ENCODE data around the gene TUFT1.

Gene TUFT1

DNA sequence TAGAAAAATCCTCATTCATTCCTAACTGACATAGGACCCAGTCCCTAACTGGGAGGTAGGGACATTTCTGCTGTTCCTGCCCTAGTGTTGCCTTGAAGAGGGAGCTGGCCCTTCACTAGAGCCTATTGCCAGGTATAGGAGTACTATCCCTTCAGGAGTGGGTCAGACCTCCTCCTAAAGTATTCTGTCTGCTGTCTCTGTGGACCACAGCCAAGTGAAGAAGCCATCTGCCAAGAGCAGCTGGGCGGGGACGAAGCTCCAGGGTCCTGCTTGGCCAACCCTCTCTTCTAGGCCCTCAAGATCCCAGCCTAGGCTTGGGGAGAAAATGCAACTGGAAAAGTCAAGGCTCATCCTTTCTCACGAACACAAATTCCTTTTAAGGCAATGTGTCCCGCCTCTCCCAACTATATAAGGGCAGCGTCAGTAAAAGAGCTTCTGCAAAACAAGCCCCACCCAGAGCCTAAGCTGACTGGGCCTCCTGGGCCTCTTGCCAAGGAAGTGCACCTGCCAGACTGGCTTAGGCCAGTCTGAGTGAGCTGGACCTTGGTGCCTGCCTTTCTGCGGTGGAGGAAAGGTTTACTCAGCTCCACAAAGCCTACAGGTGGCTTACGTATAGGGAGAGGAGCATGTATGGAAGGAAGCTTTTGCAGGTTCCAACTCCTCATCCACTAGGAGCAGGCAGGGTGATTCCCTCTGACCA is 638 bp upstream of the TUFT1 start:
- DNase-seq (ENCODE audit: low spot score), result peak; percentile 34

DNA sequence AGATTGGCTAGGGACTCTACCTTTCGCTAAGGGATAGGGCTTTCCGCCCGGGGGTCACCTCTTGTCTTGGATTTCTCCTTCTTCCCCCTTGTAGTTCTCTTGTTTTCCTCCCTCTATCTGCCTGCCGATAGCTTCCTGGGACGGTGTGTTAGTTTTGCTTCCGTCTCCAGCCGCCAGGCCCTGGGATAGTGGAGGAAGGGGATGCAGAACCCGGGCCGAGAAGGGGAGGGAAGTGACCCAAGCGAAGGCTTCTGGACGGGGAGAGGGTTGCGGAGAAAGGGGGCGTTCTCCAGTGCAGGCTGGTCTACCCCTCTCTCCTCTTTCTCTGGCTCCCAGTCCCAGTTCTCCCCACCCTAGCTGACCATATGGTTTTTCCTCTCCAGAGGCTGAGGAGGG is 871 bp downstream of the TUFT1 start:
- no peak for DNase-seq (ENCODE audit: low spot score)

DNA sequence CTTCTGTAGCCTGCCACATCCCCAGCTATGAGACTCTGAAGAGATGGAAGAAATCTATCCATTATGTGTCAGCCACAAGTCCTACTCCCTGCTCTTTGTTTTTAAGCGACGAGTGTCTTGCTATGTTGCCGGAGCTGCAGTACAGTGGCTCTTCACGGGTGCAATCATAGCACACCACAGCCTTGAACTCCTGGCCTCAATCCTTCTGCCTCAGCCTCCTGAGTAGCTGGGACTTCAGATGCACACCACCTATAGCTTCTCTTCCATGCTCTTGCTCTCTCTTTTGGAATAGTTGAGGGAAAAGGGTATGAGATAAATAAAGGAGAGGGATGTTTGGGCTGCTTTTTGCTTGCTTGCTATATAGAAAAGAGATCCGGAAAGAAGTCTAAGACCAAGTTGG is 1.6 kb downstream of the TUFT1 start:
- no peak for DNase-seq (ENCODE audit: low spot score)

DNA sequence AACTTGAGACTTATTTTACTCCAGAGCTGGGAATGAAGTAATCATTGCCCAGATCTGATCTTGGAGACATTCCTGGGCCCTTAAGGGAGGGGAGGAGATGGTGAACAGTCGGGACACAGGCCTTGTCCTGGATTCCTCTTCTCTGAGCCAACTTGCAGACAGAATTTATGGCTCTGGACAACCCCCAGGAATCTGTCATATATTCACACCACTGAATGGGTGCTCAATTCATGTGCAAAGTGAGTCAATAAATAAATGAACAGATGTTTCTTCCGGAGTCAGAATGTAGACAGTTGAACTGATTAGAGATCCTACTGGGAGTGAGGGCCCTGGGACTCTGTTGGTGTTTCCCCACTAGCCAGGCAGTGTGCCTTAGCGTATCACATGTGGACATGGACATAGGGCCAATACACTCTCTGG is 2.6 kb downstream of the TUFT1 start:
- no peak for DNase-seq (ENCODE audit: low spot score)

DNA sequence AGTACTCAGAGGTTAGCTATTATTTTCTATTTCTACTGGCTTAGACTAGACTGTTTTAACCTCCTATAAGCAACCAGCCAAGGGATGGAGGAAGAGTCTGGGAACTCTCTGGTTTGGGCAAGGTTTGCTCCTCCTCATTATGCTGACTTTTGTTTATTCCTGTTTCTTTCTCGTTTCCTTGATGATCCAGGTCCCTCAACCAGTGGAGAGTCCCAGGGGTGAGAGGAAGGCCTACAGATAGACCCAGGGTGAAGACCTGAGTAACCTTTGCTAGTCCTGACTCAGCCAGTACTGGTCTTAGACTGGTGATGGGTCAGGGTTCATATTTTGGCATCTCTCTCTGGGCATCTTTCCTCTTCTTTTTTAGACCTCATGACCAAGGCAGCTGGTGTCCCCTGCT is 5.4 kb downstream of the TUFT1 start:
- DNase-seq (ENCODE audit: low spot score), result no peak

DNA sequence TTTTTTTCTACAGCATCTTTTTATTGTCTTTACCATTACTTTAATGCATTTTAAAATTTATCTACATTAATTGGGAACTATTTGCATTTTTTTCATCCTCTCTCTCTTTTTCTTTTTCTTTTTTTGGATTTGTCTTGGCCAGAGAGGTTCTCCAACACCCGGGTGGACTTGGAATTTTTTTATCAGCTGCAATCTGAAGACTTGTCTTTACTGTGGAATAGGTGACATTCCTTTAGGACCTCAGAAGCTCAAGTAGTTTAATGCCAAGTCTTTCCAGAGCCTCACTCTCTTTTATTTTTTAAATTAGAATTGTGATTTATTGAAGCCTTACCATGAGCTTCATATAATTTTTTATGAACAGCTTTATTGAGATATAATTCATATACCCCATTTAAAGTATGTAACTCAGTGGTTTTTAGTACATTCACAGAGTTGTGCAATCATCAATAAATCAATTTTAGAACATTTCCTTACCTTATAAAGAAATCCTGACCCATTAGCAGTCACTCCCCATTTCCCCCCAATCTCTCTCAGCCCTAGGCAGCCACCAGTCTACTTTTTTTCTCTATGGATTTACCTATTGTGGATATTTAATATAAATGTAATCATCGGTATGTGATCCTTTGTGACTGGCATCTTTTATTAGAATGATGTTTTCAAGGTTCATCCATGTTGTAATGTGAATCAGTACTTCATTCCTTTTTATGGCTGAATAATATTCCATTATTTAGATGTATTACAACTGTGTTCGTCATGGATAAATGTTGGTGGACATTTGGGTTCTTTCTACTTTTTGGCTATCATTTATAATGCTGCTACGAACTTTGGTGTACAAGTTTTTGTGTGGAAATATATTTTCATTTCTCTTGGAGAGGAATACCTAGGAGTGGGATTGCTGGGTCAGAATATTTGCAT is 6.2 kb downstream of the TUFT1 start:
- DNase-seq (ENCODE audit: low spot score), result no peak

DNA sequence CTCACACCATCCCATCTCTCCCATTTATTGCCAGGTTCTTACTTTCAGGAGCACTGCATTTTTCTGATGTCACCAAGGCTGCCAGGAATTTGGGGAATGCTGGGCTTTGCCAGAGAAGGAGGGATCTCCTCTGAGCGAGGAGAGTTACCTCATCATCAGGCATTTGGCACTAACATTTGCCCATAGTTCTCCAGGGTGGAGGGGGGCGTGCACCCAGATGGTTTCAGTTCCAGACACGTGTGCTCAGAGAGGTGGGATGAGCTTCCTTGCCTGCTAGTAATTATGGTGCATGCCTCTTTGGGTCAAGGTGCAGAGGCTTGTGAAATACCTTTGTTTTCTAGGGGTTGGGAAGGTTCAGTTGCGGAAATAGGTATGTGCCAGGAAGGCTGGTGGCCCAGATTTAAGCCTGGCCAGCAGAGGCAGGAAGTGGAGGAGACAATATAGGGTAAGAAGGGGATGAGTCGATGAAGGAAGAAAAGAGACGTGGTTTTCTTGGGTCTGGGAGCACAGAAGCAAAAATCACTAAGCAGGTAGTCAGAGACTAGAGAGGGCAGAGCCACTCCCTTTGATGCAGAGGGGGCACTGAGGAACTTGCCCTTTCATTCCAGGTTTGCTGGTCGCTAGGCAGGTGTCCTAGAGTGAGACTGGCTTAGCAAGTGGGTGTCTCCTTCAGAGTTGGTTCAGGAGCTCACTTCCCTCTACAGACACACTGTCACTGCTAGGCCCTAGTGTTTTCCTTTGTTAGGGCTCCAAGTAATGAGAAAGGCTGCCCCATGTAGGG is 7.2 kb downstream of the TUFT1 start:
- no peak for DNase-seq (ENCODE audit: low spot score)

DNA sequence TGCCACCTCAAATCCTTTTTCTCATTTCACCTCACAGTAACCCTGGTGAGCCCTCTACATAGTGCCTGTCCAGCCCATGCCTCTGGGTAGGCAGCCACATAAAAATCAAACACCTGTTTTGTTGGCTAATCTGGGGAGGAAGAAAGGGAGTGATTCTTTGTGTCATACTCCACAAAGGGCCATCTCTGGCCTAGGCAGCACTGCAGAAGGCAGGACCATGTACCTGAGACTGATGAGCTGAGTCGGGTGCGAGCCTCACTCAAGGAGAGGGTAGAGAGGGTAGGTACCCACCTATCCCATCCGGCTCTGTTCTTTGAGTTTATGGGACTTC is 7.8 kb downstream of the TUFT1 start:
- no peak for DNase-seq (ENCODE audit: low spot score)

DNA sequence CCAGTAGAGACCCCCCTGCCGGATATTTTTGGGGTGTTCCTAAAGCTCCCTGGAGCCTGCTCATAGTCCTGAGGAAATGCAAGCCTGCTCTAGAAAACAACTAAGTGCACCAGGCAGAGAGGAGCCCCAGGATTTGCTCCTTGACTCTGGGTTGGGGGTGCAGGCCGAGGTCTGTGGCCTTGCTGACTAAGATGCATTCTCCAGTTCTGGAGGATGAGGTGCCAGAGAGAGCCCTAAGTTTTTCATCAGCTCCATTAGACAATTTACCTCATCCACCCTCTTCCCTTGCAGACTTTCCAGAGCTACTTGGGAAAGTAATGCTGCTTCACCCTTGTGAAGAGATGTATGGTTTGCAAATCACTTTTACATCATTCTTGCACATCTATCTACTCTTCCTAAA is 9.1 kb downstream of the TUFT1 start:
- no peak for DNase-seq (ENCODE audit: low spot score)

DNA sequence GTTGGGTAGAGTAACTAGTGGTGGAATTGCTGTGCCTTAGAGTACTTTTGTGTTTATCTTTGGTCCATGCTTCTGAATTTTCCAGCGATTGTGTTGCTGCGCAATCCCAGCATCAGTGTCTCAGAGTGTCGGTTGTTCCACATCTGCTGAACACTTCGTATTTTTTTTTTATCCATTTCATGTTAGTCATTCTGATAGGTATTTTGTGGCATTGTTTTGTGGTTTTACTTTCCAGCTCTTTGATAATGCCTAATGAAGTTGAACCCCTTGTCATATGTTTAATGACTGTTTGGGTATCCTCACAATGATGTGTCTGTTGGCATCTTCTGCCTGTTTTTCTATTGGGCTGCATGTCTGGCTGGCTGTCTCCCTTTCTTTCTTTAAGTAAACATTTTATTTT is 13.6 kb downstream of the TUFT1 start:
- no peak for DNase-seq (ENCODE audit: low spot score)

DNA sequence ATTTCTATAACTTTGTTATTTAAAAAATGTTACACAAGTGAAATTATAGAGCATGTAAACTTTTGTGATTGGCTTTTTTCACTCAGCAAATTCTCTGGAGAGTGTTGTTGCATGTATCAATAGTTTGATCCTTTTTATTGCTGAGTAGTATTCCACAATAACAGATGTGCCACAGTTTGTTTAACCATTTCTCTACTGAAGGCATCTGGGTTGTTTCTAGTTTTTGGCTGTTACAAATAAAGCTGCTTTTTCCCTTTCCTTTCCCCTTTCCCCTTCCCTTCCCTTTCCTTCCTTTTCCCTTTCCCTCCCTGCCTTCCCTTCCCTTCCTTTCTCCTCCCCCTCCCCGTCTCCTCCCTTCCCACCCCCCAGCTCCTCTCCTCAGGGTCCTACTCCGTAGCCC is 15.9 kb downstream of the TUFT1 start:
- DNase-seq (ENCODE audit: low spot score), result no peak

DNA sequence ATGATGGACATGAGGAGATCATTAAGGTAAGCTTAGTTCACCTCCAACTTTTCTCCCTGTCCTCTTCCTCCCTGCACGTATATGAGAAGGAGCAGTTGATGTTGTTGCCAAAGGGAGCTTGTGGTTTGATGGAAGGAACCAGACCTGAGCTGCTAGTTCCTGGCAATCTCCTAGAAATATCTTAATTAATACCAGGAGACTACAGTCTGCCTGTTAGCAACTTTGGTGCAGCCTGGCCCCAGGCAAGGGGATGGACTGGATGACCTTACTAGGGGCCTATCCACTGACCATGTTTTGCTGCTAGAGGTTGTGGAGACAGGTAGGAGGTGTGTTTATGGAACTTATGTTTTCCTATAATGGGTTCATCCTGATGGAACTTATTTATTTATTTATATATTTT is 22.6 kb downstream of the TUFT1 start:
- DNase-seq (ENCODE audit: low spot score), result no peak

DNA sequence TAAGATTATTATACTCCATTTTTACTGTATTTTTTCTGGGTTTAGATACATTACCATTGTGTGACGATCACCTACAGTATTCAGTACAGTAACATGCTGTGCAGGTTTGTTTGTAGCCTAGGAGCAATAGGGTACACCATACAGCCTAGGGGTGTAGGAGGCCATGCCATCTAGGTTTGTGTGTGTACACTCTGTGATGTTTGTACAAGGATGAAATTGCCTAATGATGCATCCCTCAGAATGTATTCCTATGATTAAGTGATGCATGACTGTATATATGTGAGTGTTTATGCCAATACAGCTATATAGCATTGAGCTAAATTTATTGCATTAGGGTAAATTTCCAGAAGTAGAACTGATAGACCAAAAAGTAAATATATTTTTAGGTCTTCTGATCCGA is 23.3 kb downstream of the TUFT1 start:
- DNase-seq (ENCODE audit: low spot score), result no peak

DNA sequence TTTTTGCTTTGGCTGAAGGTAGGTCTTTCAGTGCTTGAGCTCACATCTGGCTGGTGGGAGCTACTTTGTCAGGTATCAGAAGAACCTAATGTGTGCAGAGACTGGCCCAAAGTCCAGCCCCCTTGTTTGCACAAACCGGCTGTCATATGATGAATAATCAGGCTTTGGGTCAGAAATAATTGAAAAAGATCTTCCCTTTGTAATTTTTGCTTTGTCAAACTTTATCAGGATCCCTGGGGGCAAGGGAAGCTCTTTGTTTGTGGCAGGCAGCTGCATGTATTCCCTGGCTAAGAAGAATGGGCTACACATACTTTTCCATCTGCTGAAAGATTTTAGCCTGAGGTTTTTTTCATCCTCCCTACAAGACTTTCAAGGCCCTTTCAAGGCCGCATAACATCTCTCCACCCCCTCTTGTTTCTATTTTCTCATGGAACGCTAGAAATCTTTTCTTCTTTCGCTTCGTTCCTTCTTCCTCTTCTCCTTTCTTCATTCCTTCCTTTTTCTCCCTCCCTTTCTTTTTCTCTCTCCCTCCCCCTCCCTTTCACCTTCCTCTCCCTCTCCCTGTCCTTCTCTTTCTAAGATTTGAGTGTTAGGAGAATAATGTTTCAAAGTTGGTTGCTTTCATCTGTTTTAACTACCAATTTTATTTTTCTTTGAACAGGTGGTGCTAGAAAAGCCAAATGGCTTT is 25.5 kb downstream of the TUFT1 start:
- DNase-seq (ENCODE audit: low spot score), result no peak

DNA sequence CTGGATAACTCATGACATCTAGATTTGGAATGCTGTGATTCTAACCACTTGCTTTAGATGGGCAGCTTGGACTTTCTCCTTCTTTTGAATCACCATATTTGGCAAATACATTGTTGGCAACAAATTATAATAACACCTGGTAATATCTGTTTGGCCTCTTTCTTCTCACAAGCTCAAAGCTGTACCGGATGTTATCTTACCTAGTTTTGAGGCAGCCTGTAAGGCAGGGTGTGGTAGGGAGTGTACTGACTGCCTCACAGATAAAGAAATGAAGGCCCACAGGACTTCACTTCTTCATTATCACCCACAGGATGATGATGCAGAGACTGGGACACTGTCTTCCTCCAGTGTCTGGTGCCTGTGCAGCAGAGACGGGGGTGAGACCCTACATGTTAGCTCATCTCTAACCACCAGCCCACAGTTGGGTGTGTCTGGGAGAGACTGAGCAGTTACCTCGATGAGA is 28.5 kb downstream of the TUFT1 start:
- DNase-seq (ENCODE audit: low spot score), result peak; percentile 55

DNA sequence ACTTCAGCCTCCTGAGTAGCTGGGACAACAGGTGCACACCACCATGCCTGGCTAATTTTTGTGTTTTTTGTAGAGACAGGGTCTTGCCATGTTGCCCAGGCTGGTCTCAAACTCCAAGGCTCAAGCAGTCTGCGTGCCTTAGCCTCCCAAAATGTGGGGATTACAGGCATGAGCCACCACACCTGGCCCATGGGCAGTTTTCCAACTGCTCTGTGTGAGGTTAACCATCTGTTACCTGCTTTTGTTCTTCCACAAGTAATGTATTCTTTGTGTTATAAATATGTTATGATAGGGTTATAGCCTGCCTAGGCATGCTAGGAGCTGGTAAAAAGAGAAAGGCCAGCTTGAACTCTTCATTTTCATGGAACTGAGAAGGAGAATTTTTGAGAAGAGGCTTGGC is 30.7 kb downstream of the TUFT1 start:
- no peak for DNase-seq (ENCODE audit: low spot score)

DNA sequence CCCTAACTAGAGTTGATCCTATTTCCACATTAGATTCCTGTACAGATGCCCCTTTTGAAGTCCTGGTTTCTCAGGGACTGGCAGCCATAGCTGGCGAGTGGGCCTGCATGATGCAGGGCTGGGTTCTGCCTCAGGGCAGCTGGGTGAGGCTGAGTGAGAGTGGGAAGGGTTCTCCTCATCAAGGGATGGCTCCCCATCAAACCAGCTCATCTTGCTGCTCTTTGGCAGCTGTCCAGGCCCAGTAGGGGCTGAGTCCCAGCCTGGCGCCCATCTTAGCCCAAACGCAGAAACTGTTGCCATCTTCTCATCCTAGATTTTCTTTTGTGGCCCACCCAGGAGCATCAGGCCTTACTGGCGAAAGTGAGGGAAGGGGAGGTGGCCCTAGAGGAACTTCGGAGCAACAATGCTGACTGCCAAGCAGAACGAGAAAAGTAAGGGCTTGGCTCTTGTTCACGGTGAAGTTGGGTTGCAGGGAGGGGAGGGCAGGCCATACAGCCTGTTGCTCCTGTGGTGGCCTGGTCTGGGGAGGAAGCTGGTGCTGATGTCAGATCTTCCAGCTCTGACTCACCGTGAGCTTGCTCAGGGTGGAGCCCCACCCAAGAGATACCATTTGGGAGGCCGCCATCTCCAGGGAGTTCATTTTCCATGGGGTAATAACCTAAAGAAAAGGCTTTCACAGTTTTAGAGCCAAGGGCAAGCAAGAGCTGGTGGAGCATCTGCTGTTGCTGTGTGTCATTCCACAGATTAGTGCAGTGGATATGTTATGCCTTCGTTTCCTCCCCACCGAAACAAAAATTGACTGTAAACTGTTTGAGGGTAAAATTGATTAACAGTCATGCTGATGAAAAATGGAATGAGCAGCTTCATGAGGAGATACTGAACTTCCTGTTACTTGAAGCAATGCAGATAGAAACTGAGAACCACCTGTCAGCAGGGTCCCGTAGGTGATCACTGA is 34.7 kb downstream of the TUFT1 start:
- DNase-seq (ENCODE audit: low spot score), result no peak

DNA sequence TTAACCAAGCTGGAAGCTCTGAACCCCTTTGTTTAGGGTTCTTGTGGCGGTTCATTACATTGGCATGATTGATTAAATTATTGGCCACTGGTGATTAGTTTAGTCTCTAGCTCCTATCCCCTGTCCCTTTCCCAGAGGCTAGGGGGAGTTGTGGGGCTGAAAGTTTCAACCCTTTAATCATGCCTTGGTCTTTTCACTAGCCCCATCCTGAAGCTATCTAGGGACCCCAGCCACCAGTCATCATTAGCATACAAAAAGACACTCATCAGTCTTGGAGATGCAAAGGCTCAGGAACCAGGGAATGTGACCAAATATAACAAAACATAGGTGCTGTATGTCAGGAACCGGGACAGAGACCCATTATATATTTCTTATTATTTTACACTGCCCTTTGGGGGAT is 37.1 kb downstream of the TUFT1 start:
- DNase-seq (ENCODE audit: low spot score), result no peak

DNA sequence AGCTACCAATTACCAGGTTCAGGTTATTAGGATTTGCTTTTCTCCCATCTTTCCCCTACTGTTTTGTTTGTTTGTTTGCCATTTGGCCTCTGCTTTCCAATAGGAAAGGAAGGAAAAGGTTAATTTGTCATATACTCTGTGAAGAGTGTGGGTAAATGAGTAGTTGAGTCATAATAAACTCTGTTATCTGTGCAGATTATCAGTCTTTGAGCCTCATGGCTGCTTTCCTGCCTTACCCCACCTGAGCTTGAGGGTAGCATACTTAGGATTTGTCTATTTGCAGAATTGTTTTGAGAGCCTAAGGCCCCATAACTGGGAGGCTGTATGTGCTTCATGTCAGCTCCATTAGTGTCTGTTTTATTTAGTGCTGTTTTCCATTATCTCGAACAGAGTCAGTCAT is 38.8 kb downstream of the TUFT1 start:
- DNase-seq (ENCODE audit: low spot score), result no peak

DNA sequence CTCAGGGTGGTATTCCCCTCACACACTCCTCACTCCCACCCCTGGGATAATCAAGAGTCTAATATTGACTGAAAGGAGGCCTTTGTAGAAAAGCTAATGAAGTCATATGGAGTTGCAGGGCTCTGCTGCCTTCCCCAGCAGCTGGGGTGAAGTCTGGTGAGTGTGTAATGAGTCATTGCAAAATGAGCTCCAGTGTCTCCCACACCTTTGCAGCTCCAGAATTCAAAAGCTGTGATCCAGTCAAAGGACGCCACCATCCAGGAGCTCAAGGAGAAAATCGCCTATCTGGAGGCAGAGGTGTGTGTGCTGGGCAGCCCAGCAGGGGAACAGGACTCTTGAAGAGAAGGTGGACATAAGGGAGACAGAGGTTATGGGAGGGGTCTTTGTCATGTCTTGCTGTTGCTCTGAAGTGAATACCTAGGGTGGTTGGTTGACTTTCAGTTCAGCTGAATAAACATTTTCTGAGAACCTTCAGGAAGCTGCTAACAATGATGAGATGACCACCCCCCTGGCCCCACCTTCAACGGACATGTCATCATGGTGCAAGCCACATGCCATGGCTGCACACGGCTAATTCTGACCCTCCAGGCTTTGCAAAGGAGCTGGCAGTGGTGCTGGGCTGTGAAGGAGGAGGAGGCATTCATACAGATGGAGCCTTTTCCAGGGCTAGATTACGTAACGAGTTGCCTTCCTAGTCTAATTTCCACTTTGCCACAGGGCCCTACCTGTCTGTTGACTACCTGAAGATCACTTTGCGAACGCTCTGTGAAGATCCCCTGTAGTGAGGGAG is 39.5 kb downstream of the TUFT1 start:
- DNase-seq (ENCODE audit: low spot score), result no peak
